Ishikawa (cell line): ENCODE measurements around the gene RTCA.

Source experiments
- CEBPB ChIP-seq: IDR thresholded peaks from 2 replicates; pipeline ENCODE4 v1.6.1; 2012
- CREB1 ChIP-seq: IDR thresholded peaks from 2 replicates; pipeline ENCODE4 v1.6.1; 2012; ENCODE audit warnings: low read depth
- EGR1 ChIP-seq: IDR thresholded peaks from 2 replicates; pipeline ENCODE4 v1.6.1; 2012
- EP300 ChIP-seq: IDR thresholded peaks from 2 replicates; pipeline ENCODE4 v1.6.1; 2012; ENCODE audit warnings: borderline replicate concordance
- FOXM1 ChIP-seq: IDR thresholded peaks from 2 replicates; pipeline ENCODE4 v1.6.1; 2012; ENCODE audit warnings: low read depth, borderline replicate concordance
- NFIC ChIP-seq: IDR thresholded peaks from 2 replicates; pipeline ENCODE4 v1.6.1; 2012
- RAD21 ChIP-seq: IDR thresholded peaks from 2 replicates; pipeline ENCODE4 v1.6.1; 2012; ENCODE audit warnings: low read depth
- TAF1 ChIP-seq: IDR thresholded peaks from 2 replicates; pipeline ENCODE4 v1.6.1; 2012; ENCODE audit warnings: low read depth, mild to moderate bottlenecking
- TCF12 ChIP-seq: IDR thresholded peaks from 2 replicates; pipeline ENCODE4 v1.6.1; 2012; ENCODE audit warnings: low read depth
- TEAD4 ChIP-seq: IDR thresholded peaks from 2 replicates; pipeline ENCODE4 v1.6.1; 2012
- YY1 ChIP-seq: IDR thresholded peaks from 2 replicates; pipeline ENCODE4 v1.6.1; 2012; ENCODE audit warnings: low read depth
- ZBTB7A ChIP-seq: IDR thresholded peaks from 2 replicates; pipeline ENCODE4 v1.6.1; 2012; ENCODE audit warnings: low read depth
- TF ChIP-seq, protein P1 (sequence below): IDR thresholded peaks from 2 replicates; pipeline ENCODE4 v1.6.1; 2012
- TF ChIP-seq, protein P2 (sequence below): IDR thresholded peaks from 2 replicates; pipeline ENCODE4 v1.6.1; 2012
- TF ChIP-seq, protein P3 (sequence below): IDR thresholded peaks from 2 replicates; pipeline ENCODE4 v1.6.1; 2012; ENCODE audit warnings: low read depth, mild to moderate bottlenecking

The RTCA gene

DNA sequence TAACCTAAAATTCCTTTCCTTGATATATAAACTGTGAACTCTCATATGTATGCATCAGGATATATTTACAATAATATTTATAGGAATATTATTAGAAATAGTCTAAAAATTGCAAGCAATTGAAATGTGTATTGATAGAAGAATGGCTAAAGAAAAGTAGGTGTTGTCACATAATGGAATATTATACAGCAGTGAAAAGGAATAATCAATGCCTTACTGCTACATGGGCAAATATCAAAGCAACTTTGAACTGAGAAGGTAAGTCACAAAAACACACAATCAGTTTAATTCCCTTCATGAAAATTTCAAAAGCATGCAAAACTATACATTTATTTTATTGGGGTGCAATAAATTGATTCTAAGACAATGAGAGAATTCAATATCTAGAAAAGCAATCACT is 50.6 kb downstream of the RTCA start:
- TF ChIP-seq YY1 (no peak), RAD21 (no peak), ZBTB7A (no peak), EGR1 (no peak), FOXM1 (no peak), EP300 (no peak), TCF12 (no peak)
- TF ChIP-seq, protein P1, sequence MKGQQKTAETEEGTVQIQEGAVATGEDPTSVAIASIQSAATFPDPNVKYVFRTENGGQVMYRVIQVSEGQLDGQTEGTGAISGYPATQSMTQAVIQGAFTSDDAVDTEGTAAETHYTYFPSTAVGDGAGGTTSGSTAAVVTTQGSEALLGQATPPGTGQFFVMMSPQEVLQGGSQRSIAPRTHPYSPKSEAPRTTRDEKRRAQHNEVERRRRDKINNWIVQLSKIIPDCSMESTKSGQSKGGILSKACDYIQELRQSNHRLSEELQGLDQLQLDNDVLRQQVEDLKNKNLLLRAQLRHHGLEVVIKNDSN: no peak
- TF ChIP-seq, protein P2, sequence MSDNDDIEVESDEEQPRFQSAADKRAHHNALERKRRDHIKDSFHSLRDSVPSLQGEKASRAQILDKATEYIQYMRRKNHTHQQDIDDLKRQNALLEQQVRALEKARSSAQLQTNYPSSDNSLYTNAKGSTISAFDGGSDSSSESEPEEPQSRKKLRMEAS: no peak
- TF ChIP-seq, protein P3, sequence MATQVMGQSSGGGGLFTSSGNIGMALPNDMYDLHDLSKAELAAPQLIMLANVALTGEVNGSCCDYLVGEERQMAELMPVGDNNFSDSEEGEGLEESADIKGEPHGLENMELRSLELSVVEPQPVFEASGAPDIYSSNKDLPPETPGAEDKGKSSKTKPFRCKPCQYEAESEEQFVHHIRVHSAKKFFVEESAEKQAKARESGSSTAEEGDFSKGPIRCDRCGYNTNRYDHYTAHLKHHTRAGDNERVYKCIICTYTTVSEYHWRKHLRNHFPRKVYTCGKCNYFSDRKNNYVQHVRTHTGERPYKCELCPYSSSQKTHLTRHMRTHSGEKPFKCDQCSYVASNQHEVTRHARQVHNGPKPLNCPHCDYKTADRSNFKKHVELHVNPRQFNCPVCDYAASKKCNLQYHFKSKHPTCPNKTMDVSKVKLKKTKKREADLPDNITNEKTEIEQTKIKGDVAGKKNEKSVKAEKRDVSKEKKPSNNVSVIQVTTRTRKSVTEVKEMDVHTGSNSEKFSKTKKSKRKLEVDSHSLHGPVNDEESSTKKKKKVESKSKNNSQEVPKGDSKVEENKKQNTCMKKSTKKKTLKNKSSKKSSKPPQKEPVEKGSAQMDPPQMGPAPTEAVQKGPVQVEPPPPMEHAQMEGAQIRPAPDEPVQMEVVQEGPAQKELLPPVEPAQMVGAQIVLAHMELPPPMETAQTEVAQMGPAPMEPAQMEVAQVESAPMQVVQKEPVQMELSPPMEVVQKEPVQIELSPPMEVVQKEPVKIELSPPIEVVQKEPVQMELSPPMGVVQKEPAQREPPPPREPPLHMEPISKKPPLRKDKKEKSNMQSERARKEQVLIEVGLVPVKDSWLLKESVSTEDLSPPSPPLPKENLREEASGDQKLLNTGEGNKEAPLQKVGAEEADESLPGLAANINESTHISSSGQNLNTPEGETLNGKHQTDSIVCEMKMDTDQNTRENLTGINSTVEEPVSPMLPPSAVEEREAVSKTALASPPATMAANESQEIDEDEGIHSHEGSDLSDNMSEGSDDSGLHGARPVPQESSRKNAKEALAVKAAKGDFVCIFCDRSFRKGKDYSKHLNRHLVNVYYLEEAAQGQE: no peak

DNA sequence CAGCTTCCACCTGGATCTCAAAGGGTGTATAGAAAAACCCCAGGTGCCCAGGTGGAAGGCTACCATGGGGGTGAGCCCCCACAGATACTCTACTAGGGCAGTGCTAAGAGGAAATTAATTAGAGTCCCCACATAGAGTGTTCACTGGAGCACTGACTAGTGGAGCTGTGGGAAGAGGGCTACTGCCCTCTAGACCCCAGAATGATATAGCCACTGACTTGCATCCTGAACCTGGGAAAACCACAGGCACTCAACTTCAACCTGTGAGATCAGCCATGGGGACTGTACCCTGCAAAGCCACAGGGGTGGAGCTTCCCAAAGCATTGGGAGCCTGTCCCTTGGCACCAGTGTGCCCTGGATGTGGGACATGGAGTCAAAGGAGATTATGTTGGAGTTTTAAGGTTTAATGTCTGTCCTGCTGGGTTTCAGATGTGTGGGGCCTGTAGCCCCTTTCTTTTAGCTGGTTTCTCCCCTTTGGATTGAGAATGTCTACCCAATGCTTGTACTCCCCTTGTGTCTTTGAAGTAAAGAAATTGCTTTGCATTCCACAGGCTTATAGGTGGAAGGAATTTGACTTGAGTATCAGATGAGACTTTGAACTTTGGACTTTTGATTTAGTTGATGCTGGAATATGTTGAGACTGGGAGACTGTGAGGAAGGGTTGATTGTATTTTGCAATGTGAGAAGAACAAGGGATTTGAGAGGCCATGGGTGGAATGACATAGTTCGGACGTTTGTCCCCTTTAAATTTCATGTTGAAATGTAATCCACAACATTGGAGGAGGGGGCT is 54.5 kb downstream of the RTCA start:
- TF ChIP-seq TCF12: no peak

DNA sequence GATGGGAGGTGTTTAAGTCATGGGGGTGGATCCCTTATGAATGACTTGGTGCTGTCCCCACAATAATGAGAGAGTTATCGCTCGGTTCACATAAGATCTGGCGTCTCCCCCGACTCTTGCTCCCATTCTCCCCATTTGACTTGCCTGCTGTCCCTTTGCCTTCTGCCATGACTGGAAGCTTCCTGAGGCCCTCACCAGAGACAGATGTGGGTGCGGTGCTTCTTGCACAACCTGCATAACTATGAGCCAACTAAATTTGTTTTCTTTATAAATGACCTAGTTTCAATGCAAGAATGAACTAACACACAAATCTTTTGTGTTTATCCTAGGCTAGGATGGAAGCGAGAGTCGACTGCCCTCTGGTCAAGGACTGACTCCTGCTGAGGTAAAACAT is 55.1 kb downstream of the RTCA start:
- TF ChIP-seq TCF12 (no peak), TAF1 (no peak), ZBTB7A (no peak), CEBPB (no peak), EGR1 (no peak), YY1 (no peak), FOXM1 (no peak), EP300 (no peak)
- TF ChIP-seq, protein P2: no peak

DNA sequence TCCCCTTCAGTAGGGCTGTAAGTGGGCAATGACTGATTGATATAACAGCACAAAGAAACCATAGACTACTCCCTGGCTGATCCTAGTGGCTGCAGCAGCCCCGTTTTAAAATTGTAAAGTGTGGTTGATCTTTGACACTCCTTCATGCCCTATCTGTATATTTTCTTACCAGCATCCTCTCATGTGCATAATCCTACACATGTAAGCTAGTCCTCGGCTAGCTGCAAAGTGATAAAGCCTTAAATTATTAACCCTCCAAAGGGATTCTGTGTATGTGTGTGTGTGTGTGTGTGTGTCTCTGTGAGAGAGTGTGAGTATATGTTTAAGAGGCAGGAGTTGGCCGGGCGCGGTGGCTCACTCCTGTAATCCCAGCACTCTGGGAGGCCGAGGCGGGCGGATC is 55.5 kb downstream of the RTCA start:
- TF ChIP-seq CREB1 (no peak), ZBTB7A (no peak), TEAD4 (no peak), FOXM1 (no peak)
- TF ChIP-seq, protein P3: no peak

DNA sequence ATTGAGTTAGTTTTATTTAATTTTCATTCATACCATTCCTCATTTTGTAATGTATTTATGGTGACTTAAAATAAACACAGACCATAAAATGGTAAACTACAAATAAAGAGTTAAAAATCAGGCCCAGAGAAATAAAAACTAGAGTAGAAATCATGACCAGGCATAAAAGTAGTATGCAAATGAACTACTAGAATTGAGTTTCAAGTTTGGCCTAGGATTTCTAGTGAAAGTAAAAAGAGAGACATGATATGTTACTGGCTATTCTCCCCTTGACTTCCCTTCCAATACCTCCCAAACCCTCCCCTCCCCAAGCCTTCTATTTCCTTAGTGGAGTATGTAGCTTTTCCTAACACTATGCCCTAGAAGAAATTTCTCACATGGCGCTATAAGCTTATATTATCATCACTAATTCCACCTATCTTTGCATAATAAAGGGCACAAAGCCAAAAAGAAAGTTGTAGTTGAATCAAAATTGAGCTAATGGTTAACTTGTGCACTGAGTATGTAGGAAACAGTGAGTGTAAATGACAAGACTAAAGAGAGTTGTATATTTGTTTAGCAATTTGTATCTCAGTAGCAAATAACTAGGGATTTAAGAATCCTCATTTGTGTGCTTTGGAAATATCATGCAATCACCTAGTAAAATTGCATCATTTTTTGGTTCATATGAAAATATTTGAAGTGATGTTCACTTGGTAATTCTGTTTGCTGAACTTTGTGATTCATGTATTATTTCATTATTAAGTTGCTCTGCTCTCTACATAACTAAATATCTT is 56.6 kb downstream of the RTCA start:
- no peak for TF ChIP-seq TCF12
- TF ChIP-seq CEBPB: peak; percentile 73

DNA sequence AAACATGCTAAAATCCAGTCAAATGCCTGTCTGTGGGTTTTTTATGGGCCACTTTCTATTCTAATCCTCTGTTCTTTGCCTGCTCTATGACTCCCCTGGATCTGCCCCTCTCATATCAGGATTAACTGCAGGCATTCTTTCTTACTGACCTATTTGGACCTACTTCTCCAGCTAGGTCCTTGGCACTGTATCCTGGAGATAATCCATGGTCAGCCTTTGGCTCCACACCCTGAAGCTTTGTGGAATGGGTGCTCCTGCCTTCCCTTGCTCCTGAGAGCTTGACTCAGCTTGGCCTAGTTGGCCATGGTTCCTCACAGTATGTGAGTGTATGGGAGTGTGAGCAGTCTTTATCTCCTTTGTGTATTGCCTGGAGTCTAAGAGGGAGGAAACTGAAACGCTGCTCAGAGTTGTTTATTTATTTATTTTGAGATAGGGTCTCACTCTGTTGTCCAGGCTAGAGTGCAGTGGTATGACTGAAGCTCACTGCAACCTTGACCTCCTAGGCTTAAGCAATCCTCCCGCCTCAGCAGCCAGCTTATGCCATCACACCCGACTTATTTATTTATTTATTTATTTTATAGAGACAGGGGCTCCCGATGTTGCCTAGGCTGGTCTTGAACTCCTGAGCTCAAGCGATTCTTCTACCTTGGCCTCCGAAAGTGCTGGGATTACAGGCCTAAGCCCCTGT is 57.5 kb downstream of the RTCA start:
- TF ChIP-seq, protein P3: no peak
- TF ChIP-seq EGR1 (no peak), TEAD4 (no peak), TAF1 (no peak), FOXM1 (no peak), ZBTB7A (no peak), NFIC (no peak), CEBPB (no peak), RAD21 (no peak), CREB1 (no peak), EP300 (no peak), YY1 (no peak)
- TF ChIP-seq, protein P1: no peak
